ENCODE measurements around the gene STXBP1. TPM values are rescaled to one million over a fixed set of nuclear protein-coding genes. Genes with fewer than 3 reads are reported as not detected.

Gene STXBP1
- total RNA-seq, 4 donors from 2014 or later, result 4.7 to 36.1 (median 12.2) TPM

DNA sequence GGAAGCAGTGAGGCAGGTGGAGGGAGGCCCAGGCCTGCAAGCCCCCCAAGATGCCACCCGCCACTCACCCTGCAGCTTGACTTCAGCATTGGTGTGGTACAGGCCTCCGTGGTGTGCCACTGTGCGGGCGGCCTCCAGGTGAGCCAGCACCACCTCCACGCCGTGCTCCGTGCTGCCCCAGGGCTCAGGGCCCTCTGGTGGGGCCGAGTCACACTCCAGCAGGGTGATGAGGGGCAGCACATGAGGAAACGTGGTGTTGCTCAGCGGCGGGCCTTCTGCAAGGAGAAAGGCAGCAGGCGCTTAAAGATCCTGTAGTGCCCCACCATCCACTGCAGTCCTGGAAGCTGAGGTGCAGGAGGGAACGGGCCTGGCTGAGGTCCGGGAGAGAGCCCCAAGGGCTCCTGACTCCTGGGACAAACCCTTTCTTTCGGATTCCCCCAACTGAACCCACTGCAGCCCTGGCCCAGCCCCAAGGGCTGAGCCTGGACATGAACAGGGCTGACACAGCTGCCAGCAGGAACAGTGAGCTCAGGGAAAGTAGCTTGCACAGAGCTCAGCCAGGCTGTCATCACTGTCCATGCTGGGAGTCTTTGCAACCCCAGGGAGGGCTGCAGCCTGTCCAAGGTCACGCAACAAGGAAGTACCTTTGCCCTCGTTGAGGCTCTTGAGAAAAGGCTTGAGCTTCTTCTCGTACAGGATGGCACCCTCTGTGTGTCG is 127.7 kb downstream of the STXBP1 start:
- H3K4me3 ChIP-seq, result peak overlapping the region in 1 of 4 donors; percentile 12
- WGBS, 2 donors, result 50 to 60% methylated on average over 4 to 6 of the region's 19 CpGs
- no peaks in the 10 kb centered on the region for H3K9me3 ChIP-seq
- H3K27ac ChIP-seq, result peak overlapping the region; percentile 67 to 89 (median 86)
- peaks cover 9 to 49% (median 21%) of the 10 kb centered on the region in 3 donors for H3K4me1 ChIP-seq
- intact Hi-C loops (cut with DNase I), result loop anchor here (5.0 to 10.0 kb wide), 3 partner anchors 43 to 183 kb away; partner anchors contain the start of gene AK1
- H3K36me3 ChIP-seq, result peaks cover 0 to 36% (median 0%) of the 10 kb centered on the region in 3 donors
- no peak for TF ChIP-seq POLR2A (IDR thresholded peaks at IDR 0.05)
- TF ChIP-seq CTCF (IDR thresholded peaks at IDR 0.05), result no peak
- H3K27me3 ChIP-seq, result peaks cover 0 to 8% (median 0%) of the 10 kb centered on the region in 4 donors
- no peak for DNase-seq

DNA sequence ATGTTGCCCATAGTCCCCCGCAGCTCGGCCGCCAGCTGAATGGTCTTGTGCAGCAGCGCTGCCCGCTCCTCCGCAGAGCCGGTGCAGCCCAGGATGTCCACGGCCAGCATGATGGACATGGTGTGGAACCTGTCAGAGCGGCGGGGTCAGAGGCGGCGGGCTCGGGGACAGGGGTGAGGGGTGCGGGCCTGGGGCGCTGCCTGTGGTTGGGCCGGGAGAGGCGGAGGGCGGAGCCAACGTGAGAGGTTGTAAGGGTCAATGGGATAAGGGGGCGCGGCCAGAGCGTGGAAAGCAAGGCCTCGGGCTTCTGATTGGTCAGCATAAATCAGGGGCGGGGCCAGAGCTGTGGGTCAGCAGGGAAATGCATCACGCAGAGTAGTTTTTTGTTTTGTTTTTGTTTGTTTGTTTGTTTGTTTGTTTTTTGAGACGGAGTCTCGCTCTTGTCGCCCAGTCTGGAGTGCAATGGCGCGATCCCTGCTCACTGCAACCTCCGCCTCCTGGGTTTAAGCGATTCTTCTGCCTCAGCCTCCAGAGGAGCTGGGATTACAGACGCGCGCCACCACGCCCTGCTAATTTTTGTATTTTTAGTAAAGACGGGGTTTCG is 129.9 kb downstream of the STXBP1 start:
- H3K27ac ChIP-seq, result peak overlapping the region; percentile 55 to 89 (median 82)
- intact Hi-C loops (cut with DNase I), result no loop called here
- DNase-seq, result no peak
- H3K4me3 ChIP-seq, result peak overlapping the region in 2 of 4 donors; percentile 5 to 40
- no peak for TF ChIP-seq POLR2A (IDR thresholded peaks at IDR 0.05)
- TF ChIP-seq CTCF (IDR thresholded peaks at IDR 0.05), result no peak
- H3K9me3 ChIP-seq, result no peaks in the 10 kb centered on the region
- peaks cover 0 to 8% (median 0%) of the 10 kb centered on the region in 4 donors for H3K27me3 ChIP-seq
- 39 to 59% methylated on average over 7 to 29 of the region's 38 CpGs for WGBS, 2 donors
- H3K36me3 ChIP-seq, result peaks cover 0 to 42% (median 0%) of the 10 kb centered on the region in 3 donors
- H3K4me1 ChIP-seq, result peaks cover 9 to 40% (median 21%) of the 10 kb centered on the region in 3 donors

Other genes starting within 250 kb of the STXBP1 start
- gene SLC2A8, start 215.1 kb upstream of the STXBP1 start, total RNA-seq, result 10 to 100 TPM in 3 of 4 donors, 1 to 10 TPM in 1; 6.2 to 28.3 (median 16.7) TPM
- gene ZNF79, start 187.9 kb upstream of the STXBP1 start, total RNA-seq, result 1 to 10 TPM; 3.1 to 9.9 (median 4.7) TPM
- 1,000 to 10,000 TPM; 1,192 to 3,474 (median 2,165) TPM for gene RPL12, start 160.9 kb upstream of the STXBP1 start, total RNA-seq
- 10 to 100 TPM in 3 of 4 donors, 1 to 10 TPM in 1; 8.0 to 16.2 (median 12.9) TPM for gene LRSAM1, start 160.8 kb upstream of the STXBP1 start, total RNA-seq
- gene CFAP157, start 94.7 kb downstream of the STXBP1 start, total RNA-seq, result under 1 TPM in 1 of 4 donors, not detected in 3; 0.19 TPM
- 10 to 100 TPM in 3 of 4 donors, 1 to 10 TPM in 1; 4.5 to 12.6 (median 11.6) TPM for gene PTRH1, start 103.4 kb downstream of the STXBP1 start, total RNA-seq
- under 1 TPM in 2 of 4 donors, not detected in 2; under 0.01 to 0.23 TPM for gene TTC16, start 103.8 kb downstream of the STXBP1 start, total RNA-seq
- 10 to 100 TPM; 10.7 to 12.5 (median 11.5) TPM for gene TOR2A, start 123.0 kb downstream of the STXBP1 start, total RNA-seq
- gene SH2D3C, start 166.4 kb downstream of the STXBP1 start, total RNA-seq, result 1 to 10 TPM in 3 of 4 donors, under 1 TPM in 1; 0.38 to 4.8 (median 2.8) TPM
- gene CDK9, start 173.8 kb downstream of the STXBP1 start, total RNA-seq, result 10 to 100 TPM; 22.3 to 53.2 (median 41.2) TPM
- gene FPGS, start 190.6 kb downstream of the STXBP1 start, total RNA-seq, result 10 to 100 TPM; 38.2 to 52.0 (median 47.0) TPM
- gene ENG, start 242.4 kb downstream of the STXBP1 start, total RNA-seq, result 10 to 100 TPM in 3 of 4 donors, 1 to 10 TPM in 1; 7.2 to 32.8 (median 18.0) TPM

All from esophagus squamous epithelium (tissue), 5 donors.